ENCODE measurements around the gene CCDC33. TPM values are rescaled to one million over a fixed set of nuclear protein-coding genes. Genes with fewer than 3 reads are reported as not detected.
A peak's percentile ranks its signal among the peaks of the same experiment; 100 is the strongest.

CCDC33 gene
- total RNA-seq, 4 donors from 2014 or later, result 0.13 TPM; not detected in 3

GRCh38 chr15:74207652-74208440 lies 28.3 kb upstream of the CCDC33 start:
- Histone ChIP-seq H3K4me1 (peaks cover 19 to 36% of the 10 kb centered on the region in 2 donors), H3K36me3 (no peaks in the 10 kb centered on the region), H3K27ac (peak overlapping the region in 2 of 3 donors; percentile 66 to 75), H3K9me3 (no peaks in the 10 kb centered on the region), H3K27me3 (no peaks in the 10 kb centered on the region), H3K4me3 (replicated peaks in 1 of 3) (no peak overlapping the region)
- TF ChIP-seq POLR2A (IDR thresholded peaks at IDR 0.05) (no peak), CTCF (IDR thresholded peaks at IDR 0.05) (peak in 1 of 6 experiments; percentile 2)
- intact Hi-C loops (cut with DNase I), result no loop called here
- DNase-seq, result peak in 1 of 2 donors; percentile 28
- 82 to 84% methylated on average over 11 to 12 of the region's 16 CpGs for WGBS, 2 donors

- DNase-seq, result no peak
- peaks cover 19 to 36% of the 10 kb centered on the region in 2 donors for H3K4me1 ChIP-seq
- intact Hi-C loops (cut with DNase I), result no loop called here
- no peaks in the 10 kb centered on the region for H3K9me3 ChIP-seq
- no peak overlapping the region for H3K4me3 ChIP-seq (replicated peaks in 1 of 3)
- H3K27me3 ChIP-seq, result no peaks in the 10 kb centered on the region
- WGBS, 2 donors, result 90 to 92% methylated on average over 6 of the region's 6 CpGs
- no peak overlapping the region for H3K27ac ChIP-seq
- TF ChIP-seq CTCF (IDR thresholded peaks at IDR 0.05) (no peak), POLR2A (IDR thresholded peaks at IDR 0.05) (no peak)
- H3K36me3 ChIP-seq, result no peaks in the 10 kb centered on the region
Observed at GRCh38 chr15:74208496-74208895, 27.6 kb upstream of the CCDC33 start.

GRCh38 chr15:74208901-74209559 lies 27.1 kb upstream of the CCDC33 start:
- intact Hi-C loops (cut with DNase I), result no loop called here
- WGBS, 2 donors, result 63 to 72% methylated on average over 11 of the region's 11 CpGs
- Histone ChIP-seq H3K9me3 (no peaks in the 10 kb centered on the region), H3K27ac (no peak overlapping the region), H3K27me3 (no peaks in the 10 kb centered on the region), H3K4me3 (replicated peaks in 1 of 3) (no peak overlapping the region), H3K36me3 (no peaks in the 10 kb centered on the region), H3K4me1 (peaks cover 19 to 36% of the 10 kb centered on the region in 2 donors)
- no peak for DNase-seq
- no peak for TF ChIP-seq CTCF (IDR thresholded peaks at IDR 0.05)

GRCh38 chr15:74209560-74209958 lies 26.6 kb upstream of the CCDC33 start:
- H3K4me1 ChIP-seq, result peaks cover 19 to 32% of the 10 kb centered on the region in 2 donors
- H3K4me3 ChIP-seq (replicated peaks in 1 of 3), result no peak overlapping the region
- DNase-seq, result no peak
- no peaks in the 10 kb centered on the region for H3K27me3 ChIP-seq
- H3K9me3 ChIP-seq, result no peaks in the 10 kb centered on the region
- 76% methylated on average over 5 of the region's 5 CpGs for WGBS, 2 donors
- H3K36me3 ChIP-seq, result no peaks in the 10 kb centered on the region
- TF ChIP-seq CTCF (IDR thresholded peaks at IDR 0.05) (no peak), POLR2A (IDR thresholded peaks at IDR 0.05) (no peak)
- intact Hi-C loops (cut with DNase I), result no loop called here
- H3K27ac ChIP-seq, result no peak overlapping the region
